H1 (cell line): ENCODE results near the gene IFIT5.
A peak's percentile ranks its signal among the peaks of the same experiment; 100 is the strongest.

Source experiments
- CHD2 ChIP-seq: IDR thresholded peaks from 2 replicates; pipeline ENCODE4 v1.6.1; 2012; ENCODE audit warnings: low read length, improper control_type of control experiment
- CTCF ChIP-seq, 3 experiments: IDR thresholded peaks; 1 replicate in 2 of 3; 2 replicates in 1 of 3; pipeline versions ENCODE4 v1.5.1 to v1.6.1; 2011; ENCODE audit warnings: low read length in 3 of 3, mild to moderate bottlenecking in 3 of 3, inconsistent platforms in 2 of 3, low read depth in 1 of 3, moderate library complexity in 1 of 3; ENCODE audit not compliant: insufficient read depth in 1 of 3; ENCODE audit errors: control extremely low read depth in 1 of 3
- POLR2A ChIP-seq, 2 experiments: IDR thresholded peaks; 1 replicate in 1 of 2; 2 replicates in 1 of 2; pipeline ENCODE4 v1.6.1; 2011; ENCODE audit warnings: low read depth in 2 of 2, low read length in 2 of 2, mild to moderate bottlenecking in 2 of 2; ENCODE audit errors: control extremely low read depth in 1 of 2
- RAD21 ChIP-seq, 2 experiments: IDR thresholded peaks in 1 of 2; conservative IDR thresholded peaks in 1 of 2; 2 replicates each; pipeline ENCODE4 v1.6.1; 2011; ENCODE audit warnings: low read depth in 2 of 2, low read length in 2 of 2, improper control_type of control experiment in 1 of 2, inconsistent platforms in 1 of 2, mild to moderate bottlenecking in 1 of 2, moderate library complexity in 1 of 2
- RFX5 ChIP-seq: IDR thresholded peaks from 2 replicates; pipeline ENCODE4 v1.6.1; 2011; ENCODE audit warnings: low read depth, low read length, improper control_type of control experiment, borderline replicate concordance

- TF ChIP-seq CHD2 (no peak), POLR2A (IDR thresholded peaks at IDR 0.05; ENCODE audit: control extremely low read depth in 1 of 2, low read depth in 2 of 2, low read length in 2 of 2) (no peak), CTCF (IDR thresholded peaks at IDR 0.05; ENCODE audit: control extremely low read depth in 1 of 3, insufficient read depth in 1 of 3, low read depth in 1 of 3, low read length in 3 of 3) (peak in 2 of 3 experiments; percentile 68 to 78; a peak in 2 of 4 replicates), RFX5 (no peak), RAD21 (IDR thresholded peaks at IDR 0.05 in 1 of 2, conservative IDR thresholded peaks at IDR 0.05 in 1 of 2; ENCODE audit: low read depth in 2 of 2, low read length in 2 of 2) (peak; percentile 91 to 92)
These were observed 12.0 kb downstream of the IFIT5 start for GRCh38 chr10:89426230-89426868.
